NCI-H82 treated with DMSO at 0.1 percent for 48 hours (cell line): Measurements from ENCODE around the gene CEBPA.

Source experiments
- DNase-seq: peaks from one replicate; lab custom pipeline; 2025; ENCODE audit not compliant: unreplicated experiment; lab: John Stamatoyannopoulos, UW

The CEBPA gene

DNA sequence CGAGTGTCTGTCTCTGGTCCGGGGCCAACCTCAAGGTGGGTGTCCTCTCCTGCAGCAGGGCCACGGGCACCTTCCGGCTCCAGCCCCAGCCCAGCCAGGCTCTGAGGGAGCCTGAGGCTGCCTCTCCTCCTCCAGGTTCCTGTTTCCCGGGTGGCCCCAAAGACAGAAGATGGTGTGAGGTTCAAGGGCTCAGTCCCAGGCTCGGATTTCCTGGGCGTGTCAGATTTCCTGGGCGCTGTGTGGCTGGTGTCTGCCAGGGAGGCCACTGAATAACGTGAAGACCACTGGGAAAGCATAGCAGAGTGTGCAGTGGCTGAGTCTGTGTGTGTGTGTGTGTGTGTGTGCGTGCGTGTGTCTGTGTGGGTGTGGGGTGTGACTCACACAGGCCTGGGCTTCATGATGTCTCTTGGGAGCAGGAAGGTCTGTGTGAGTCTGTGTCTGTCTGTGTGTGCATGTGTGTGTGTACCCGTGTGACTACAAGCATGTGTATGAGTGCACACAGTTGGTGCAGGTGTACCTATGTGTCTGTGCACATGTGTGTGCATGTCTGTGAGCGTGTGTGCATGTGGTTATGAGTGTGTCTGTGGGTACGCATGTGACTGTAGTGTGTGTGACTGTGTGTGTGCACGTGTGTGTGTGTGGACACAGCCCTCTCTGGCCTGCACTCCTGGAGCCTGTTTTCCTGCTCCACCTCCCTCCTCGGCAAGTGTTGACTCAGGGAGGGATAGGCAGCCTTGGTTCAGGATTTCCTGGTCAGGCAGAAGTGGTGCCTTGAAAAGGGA lies 28.3 kb downstream of the CEBPA start:
- no peak for DNase-seq

GRCh38 chr19:33273065-33273736 lies 29.1 kb downstream of the CEBPA start:
- no peak for DNase-seq

GRCh38 chr19:33271246-33272021 lies 30.9 kb downstream of the CEBPA start:
- no peak for DNase-seq

- no peak for DNase-seq
Observed at GRCh38 chr19:33270769-33271168, 31.6 kb downstream of the CEBPA start.

DNA sequence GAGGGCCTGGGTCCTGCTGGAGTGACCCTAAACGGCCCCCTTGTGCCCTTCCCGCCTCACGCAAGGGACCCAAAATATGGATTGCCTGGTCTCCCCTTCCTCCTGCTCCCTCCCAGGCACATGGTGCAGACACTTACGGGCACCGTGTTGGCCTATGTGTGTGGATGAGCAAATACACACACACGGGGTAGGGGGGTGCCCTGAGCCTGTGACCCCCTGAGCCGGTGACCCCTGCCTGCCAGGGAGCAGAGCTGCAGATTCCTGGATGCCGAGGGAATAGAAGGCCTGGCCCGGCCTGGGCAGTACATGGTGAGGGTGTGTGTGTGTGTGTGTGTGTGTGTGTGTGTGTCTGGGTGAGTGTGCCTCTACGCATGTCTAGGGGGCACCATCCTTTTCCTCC lies 33.3 kb downstream of the CEBPA start:
- no peak for DNase-seq

- DNase-seq = no peak
Observed at GRCh38 chr19:33268162-33268991, 34.0 kb downstream of the CEBPA start.

DNA sequence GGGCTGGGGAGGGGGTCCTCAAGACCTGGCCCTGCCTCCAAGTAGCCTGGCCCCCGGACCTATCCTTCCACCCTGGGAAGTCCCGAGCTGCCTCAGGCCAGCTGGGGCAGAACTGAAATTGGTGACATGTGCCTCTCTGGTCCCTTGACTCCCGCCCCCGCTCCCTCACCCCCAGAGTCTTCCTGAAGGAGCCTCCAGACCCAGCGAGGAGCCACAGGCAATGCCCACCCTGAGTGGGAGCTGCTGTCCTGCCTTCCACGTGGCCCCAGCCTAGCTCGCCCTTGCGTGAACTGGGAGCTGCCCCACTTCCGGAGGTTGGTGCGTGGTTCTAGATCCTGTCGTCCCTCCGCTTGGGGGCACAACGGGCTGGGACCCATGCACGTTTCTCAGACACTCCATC lies 34.6 kb downstream of the CEBPA start:
- DNase-seq = no peak

- DNase-seq = no peak
Observed at GRCh38 chr19:33266974-33267484, 35.3 kb downstream of the CEBPA start.

DNA sequence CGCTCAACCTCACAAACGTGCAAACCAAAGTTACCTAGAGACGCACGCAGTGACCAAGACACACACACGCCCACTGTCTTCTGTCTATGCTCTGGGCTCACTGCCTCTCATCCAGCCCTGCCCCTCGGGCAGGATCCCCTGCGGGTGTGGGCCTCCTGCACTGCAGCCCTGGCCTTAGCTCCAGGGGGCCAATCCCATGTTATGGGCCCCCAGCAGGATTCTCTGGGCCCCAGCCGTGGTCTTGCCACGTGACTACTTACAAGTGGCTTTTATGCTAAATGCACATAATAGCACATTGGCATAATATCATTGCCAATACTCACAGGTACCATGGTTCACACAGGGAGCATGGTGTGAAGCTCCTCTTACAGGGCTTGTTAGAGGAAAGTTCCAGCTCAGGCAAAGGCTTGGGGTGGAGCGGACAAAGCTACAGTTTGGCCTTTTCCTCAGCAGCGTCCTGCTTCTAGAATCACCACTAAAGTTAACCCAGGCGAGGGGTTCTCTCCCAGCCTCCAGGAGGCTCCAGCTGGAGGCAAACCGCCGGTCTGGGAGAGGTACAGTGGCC lies 37.4 kb downstream of the CEBPA start:
- DNase-seq = no peak

- DNase-seq = no peak
Observed at GRCh38 chr19:33263325-33264023, 38.9 kb downstream of the CEBPA start.

DNA sequence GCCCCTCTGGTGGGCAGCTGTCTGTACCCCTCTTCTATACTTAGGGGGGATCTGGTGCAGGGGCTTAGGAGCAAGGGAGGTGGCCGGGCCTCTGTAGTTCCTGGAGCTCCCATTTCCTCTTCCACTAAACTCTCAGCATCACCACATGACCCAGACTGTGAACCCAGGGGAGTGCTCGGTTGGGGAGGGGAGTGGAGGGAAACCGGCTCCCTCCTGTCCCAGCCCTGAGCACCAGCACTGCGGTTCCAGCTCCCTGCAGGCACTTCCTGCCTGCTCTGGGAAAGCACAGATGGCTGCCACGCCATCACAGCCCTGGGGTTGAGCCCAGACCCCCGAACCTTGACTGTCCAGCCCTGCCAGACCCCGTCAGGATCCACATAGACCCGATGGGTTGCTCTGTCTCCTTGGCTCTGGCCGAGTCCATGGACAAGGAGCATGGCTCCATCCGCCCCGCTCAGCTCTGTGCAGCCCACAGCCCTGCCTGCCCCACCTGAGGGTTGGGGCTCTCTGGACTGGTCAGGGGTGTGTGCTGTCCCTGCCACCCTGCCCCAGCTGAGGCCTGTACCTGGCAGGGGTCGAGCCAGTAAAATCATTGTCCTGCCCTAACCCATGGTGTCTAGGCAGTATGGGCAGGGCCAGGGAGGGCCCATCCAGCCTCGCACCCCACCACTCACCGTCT lies 40.7 kb downstream of the CEBPA start:
- DNase-seq = no peak

- no peak for DNase-seq
Observed at GRCh38 chr19:33260628-33261418, 41.5 kb downstream of the CEBPA start.

DNA sequence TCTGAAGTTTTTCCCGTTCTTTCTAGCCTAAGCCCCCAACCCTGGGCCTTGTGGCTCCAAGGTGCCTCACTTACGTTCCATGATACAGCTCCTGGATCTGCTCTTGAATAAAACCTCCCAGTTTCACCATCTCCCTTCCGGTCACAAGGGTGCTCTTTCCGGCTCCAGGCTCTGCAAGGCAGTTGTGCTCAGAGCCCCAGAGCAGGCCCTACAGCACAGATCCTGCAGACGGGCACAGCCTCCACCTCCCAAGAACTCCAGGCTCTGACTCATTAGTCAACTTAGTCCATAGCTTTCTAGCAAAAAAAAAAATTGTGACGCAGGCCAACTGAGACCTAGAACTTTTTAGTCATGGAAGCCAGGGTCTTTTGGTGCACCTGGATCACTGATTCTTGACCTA lies 42.8 kb downstream of the CEBPA start:
- DNase-seq = no peak

GRCh38 chr19:33257828-33258227 lies 44.5 kb downstream of the CEBPA start:
- no peak for DNase-seq

DNA sequence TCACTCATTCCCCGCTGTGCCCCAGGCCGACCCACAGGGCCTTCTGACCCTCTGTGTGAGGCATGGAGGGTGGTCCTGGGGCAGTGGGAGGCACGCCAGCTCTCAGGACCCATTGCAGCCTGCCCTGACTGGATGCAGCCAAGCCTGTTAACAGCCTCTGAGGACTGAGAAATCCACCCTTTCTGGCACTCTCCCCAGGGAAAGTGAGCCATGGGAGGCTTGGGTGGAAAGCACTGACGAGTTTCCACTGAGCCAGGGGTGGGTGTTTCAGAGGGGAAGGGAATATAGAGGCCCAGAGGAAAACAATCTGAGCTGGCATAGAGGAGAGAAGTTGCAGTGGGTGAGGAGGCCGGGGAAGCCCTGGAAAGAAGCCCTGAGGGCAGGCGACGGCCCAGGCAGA lies 46.1 kb downstream of the CEBPA start:
- DNase-seq = no peak

GRCh38 chr19:33255781-33256180 lies 46.6 kb downstream of the CEBPA start:
- no peak for DNase-seq

GRCh38 chr19:33254245-33254824 lies 48.0 kb downstream of the CEBPA start:
- no peak for DNase-seq

DNA sequence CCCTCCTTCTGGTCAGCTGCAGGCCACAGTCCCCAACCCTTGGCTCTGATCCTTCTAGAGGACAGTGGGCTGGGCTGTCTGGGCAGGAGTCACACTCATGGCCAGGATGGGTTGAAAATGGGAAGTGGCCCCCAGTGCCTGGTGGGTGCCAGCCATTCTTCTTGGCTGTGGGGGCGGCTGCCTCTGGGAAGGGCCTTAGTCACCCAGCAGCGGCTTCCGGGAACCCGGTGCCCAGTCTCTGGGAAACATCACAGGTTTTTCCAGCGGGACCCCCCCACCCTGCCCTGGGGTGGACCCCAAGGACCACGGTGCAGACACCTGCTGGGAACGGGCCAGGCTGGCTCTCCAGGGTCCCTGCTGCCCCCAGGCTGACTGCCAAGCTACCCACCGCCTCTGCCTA lies 49.4 kb downstream of the CEBPA start:
- DNase-seq = no peak
